Activated CD8-positive, alpha-beta memory T cell treated with anti-CD3 and anti-CD28 coated beads for 4 hours (primary cell): ENCODE results near the gene HOXC6.
"Not testable (repeated sequence)": the region's sequence is repeated elsewhere in the genome, so short reads cannot be mapped to it uniquely, and the experiment has no call there.

Experiments used
- DNase-seq, 2 donors: peaks; one replicate each; pipeline ENCODE4 v3.0.0-alpha.2; 2020; ENCODE audit warnings: low read depth in 2 of 2

HOXC6 gene

GRCh38 chr12:54055552-54055951 lies 27.3 kb downstream of the HOXC6 start:
- no peak for DNase-seq

DNA sequence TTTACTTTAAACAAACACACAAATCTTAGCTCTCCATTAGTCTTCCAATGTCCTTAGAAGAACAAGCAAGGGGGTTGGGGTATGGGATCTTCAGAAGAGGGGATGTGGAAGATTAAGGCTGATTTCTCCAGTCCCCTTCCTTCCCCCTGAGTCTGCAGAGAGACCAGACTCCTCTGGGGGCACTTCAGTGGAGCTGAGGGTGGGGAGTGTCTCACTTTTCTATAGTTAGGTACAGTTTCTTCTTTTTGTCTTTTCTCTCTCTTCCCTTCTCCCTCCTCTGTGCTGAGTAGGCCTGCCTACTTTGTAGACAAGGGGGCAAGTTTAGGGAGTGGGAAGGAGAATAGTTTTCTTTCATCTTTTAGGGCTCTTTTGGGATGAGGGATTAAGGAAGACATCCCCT lies 27.9 kb downstream of the HOXC6 start:
- DNase-seq = no peak

- DNase-seq = no peak
Observed at GRCh38 chr12:54058128-54058768, 30.0 kb downstream of the HOXC6 start.

GRCh38 chr12:54059668-54060067 lies 31.4 kb downstream of the HOXC6 start:
- DNase-seq = no peak

DNA sequence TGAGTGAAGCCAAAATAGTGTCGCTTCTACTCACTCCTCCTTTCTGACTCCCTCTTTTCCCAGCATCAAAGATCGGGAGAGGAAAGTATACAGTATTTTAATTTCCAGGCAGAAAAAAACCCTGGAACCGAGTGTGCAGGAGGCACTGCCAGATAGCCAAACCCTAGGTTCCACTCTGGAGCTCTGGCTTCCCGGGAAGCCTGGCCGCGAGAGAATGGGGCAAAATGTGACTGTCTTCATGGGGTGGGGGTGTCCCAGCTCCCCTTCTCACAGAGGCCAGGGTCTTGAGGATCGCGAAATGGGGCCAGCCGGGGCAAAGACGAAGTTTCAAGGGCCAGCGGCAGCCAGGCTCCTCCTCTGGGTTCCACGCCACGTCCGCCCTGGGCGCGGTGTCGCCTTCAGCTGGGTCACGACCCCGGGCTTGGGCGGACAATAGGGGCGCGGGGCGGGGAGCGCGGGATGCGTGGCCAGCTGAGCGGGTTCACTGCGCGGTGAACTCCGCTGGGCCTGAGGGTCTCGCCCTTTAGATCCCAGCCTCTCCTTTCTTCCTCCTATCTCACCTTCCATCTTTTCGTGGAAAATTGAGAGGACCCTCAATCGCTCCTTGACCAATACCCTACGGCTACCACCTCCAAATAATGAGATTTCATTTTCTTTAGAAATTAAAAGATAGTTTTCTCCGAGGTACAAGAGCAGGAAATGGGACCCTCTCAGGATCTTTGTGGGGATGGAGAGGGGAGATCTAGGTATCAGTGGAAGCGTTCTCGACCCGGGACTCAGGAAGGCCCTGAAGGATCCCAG lies 32.1 kb downstream of the HOXC6 start:
- no peak for DNase-seq

- DNase-seq = no peak
Observed at GRCh38 chr12:54060975-54061778, 32.9 kb downstream of the HOXC6 start.

DNA sequence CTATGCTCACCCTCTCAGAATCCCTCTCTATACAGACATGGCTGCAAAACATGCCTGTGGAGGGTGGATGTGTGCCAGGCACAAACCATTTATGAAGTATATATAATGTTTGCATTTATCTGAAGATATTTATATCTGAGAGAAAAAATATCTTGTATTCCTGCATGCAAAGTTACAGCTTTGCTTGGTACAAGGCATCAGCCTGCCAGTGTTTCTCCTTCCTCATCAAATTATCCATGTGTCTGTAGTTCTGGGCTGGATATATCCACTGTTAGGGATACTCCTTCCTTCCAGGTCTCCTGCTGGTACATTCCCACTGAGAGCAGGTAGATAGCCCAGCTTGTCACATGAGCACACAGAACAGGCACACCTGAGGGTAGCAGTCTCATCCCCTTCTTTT lies 37.4 kb downstream of the HOXC6 start:
- no peak for DNase-seq

DNA sequence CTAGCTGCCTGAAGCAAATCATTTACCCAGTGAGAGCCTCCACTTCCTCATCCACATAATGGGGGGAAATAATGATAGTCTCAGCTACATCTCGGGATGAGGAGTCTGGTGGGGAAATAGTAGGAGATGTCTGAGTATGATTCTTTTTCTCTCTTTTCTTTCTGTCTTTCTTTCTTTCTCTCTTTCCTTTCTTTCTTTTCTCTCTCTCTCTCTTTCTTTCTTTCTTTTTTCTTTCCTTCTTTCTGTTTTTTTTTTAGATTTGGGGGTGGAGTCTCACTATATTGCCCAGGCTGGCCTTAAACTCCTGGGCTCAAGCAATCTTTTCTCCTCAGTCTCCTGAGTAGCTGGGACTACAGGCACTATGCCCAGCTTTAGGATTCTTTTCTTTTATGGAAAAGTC lies 38.2 kb downstream of the HOXC6 start:
- DNase-seq = no peak

DNA sequence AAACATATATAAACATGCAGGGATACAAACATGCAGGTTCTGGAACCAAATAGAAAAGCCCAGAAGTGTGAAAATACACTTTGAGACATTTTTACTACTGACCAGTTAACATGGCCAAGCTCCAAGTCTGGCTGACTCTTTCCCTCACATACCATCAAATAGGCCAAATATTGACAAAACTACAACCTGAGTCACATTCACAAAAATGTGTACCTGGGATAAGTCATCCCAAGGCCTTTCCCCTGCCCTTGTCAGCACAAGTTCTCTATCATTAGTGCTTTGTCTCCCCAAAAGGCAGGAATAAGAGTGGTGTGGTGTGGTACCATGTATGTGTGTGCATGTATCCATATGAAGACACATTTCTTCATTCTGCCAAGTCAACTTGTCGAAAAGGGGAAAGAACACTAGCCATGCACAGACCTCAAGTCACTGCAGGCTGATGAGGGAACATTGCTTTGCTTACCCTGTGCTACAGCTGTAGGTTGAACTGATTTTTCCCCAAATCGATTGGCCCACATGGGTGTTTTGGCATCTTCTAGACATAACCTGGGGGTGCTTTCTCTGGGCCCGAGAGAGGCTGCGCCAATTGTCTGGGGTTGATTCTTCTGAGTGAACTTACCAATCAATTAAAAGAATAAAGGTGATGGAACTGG lies 40.3 kb downstream of the HOXC6 start:
- no peak for DNase-seq

DNA sequence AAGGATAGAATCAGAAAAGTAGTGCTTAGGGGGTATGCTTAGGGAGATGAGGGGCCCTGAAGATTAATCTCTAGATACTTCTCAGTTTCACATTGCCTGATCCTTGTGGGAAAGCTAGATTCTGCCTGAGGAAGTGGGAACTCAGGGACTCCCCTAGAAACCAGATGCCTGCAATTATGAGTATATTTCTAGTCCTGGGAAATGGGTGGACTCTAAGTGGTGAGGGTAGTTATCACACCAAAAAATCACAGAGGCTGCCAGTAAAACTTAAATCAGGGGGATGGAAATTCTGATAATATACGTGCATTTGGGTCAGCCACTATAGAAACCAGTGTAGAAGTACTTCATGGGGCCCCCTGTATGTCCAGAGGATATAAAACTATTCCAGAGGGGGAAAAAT lies 43.7 kb downstream of the HOXC6 start:
- DNase-seq = no peak

- DNase-seq = no peak
Observed at GRCh38 chr12:54074308-54074707, 46.1 kb downstream of the HOXC6 start.

- DNase-seq = no peak
Observed at GRCh38 chr12:54075409-54075808, 47.2 kb downstream of the HOXC6 start.

GRCh38 chr12:54075974-54076373 lies 47.7 kb downstream of the HOXC6 start:
- no peak for DNase-seq

DNA sequence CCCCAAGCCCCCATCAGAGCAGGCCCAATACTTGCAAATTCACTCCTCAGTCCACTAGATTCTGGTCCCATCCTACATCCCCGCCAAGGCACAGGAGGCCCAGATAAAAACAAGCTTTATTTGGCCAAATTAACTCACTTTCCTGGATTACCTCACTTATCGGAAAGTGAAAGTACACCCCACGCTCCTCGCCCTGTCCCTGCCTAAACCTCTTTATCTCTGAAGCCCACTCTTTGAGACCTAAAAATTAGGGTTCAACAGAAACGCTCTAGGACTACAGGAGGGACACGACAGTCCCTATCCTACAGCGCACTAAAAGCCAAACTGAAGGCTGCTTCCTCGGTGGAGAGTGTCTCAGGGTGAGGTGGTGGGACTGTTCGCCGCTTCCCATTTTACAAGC lies 49.6 kb downstream of the HOXC6 start:
- DNase-seq = not testable (repeated sequence)

GRCh38 chr12:54079115-54079514 lies 50.9 kb downstream of the HOXC6 start:
- DNase-seq = not testable (repeated sequence)
